HG03196 (cell line): ENCODE results near the gene EHF.

Experiments
- ATAC-seq: cut with Tn5 transposase; IDR thresholded peaks from one replicate; pipeline ENCODE4 v1.9.1; 2021; ENCODE audit not compliant: unreplicated experiment

EHF gene

GRCh38 chr11:34601609-34602008, 19.3 kb upstream of the EHF start:
- no peak for ATAC-seq

GRCh38 chr11:34602245-34602644, 18.6 kb upstream of the EHF start:
- no peak for ATAC-seq

- no peak for ATAC-seq
These were observed 17.5 kb upstream of the EHF start for GRCh38 chr11:34603129-34604001.

- ATAC-seq: no peak
These were observed 16.7 kb upstream of the EHF start for GRCh38 chr11:34604145-34604544.

- ATAC-seq: no peak
These were observed 16.0 kb upstream of the EHF start for GRCh38 chr11:34604911-34605310.

- ATAC-seq: no peak
These were observed 15.2 kb upstream of the EHF start for GRCh38 chr11:34605481-34606325.

GRCh38 chr11:34606326-34607120, 14.4 kb upstream of the EHF start:
- ATAC-seq: no peak

GRCh38 chr11:34609187-34609751, 11.6 kb upstream of the EHF start:
- no peak for ATAC-seq

GRCh38 chr11:34609850-34610249, 11.0 kb upstream of the EHF start:
- ATAC-seq: no peak

GRCh38 chr11:34610324-34611041, 10.4 kb upstream of the EHF start:
- ATAC-seq: no peak

GRCh38 chr11:34613015-34613414, 7.9 kb upstream of the EHF start:
- no peak for ATAC-seq

GRCh38 chr11:34613552-34614056, 7.3 kb upstream of the EHF start:
- peak; percentile 63 for ATAC-seq

- no peak for ATAC-seq
These were observed 6.4 kb upstream of the EHF start for GRCh38 chr11:34614344-34615104.

- ATAC-seq: no peak
These were observed 4.8 kb upstream of the EHF start for GRCh38 chr11:34616086-34616485.

- ATAC-seq: no peak
These were observed 3.9 kb upstream of the EHF start for GRCh38 chr11:34616830-34617504.

GRCh38 chr11:34618406-34618805, 2.5 kb upstream of the EHF start:
- ATAC-seq: no peak

GRCh38 chr11:34619062-34619516, 1.8 kb upstream of the EHF start:
- ATAC-seq: no peak

- ATAC-seq: no peak
These were observed 691 bp upstream of the EHF start for GRCh38 chr11:34620202-34620601.

- no peak for ATAC-seq
These were observed 983 bp downstream of the EHF start for GRCh38 chr11:34621876-34622275.
